Keratinocyte (primary cell): ENCODE results near the gene MYRIP. TPM values are rescaled to one million over a fixed set of nuclear protein-coding genes. Genes with fewer than 3 reads are reported as not detected.

ENCODE experiments used
- DNase-seq: peaks from one replicate; pipeline ENCODE4 v3.0.0-alpha.2; 2011; ENCODE audit warnings: low read depth, missing footprints, low spot score
- FAIRE-seq: peaks from 2 replicates; lab custom pipeline; 2011; peaks lifted over from hg19 to GRCh38; lab: Jason Lieb, UNC
- H2AFZ ChIP-seq: 2 replicates; pipeline ENCODE4 v1.6.0; 2012; ENCODE audit warnings: low read length, control low read depth, inconsistent platforms; ENCODE audit not compliant: control insufficient read depth
- H3K27ac ChIP-seq: 2 replicates; pipeline ENCODE4 v1.5.1; 2011; ENCODE audit warnings: low read length; ENCODE audit not compliant: control insufficient read depth, insufficient read depth
- H3K27me3 ChIP-seq: 3 replicates; pipeline ENCODE4 v1.6.0; 2011; ENCODE audit warnings: low read length; ENCODE audit not compliant: control insufficient read depth, insufficient read depth; ENCODE audit errors: extremely low read depth
- H3K36me3 ChIP-seq, 2 experiments: 2 replicates in 1 of 2; 3 replicates in 1 of 2; pipeline ENCODE4 v1.5.1; 2011; ENCODE audit warnings: low read length in 2 of 2, mild to moderate bottlenecking in 1 of 2; ENCODE audit not compliant: control insufficient read depth in 2 of 2, insufficient read depth in 2 of 2; ENCODE audit errors: extremely low read depth in 1 of 2
- H3K4me1 ChIP-seq: 3 replicates; pipeline ENCODE4 v1.5.1; 2011; ENCODE audit warnings: low read length; ENCODE audit not compliant: control insufficient read depth, insufficient read depth; ENCODE audit errors: extremely low read depth
- H3K4me2 ChIP-seq: 3 replicates; pipeline ENCODE4 v1.6.0; 2011; ENCODE audit warnings: low read depth, low read length; ENCODE audit not compliant: control insufficient read depth, insufficient read depth; ENCODE audit errors: extremely low read depth
- H3K4me3 ChIP-seq, 3 experiments: fragments of 200-600 bp in 1 of 3; sonication (generic) in 1 of 3; 2 replicates in 2 of 3; 3 replicates in 1 of 3; pipeline ENCODE4 v1.5.1; 2011 to 2016; ENCODE audit warnings: low read length in 3 of 3, mild to moderate bottlenecking in 3 of 3, control low read depth in 2 of 3, inconsistent platforms in 1 of 3, low read depth in 1 of 3, mixed read lengths in 1 of 3, mixed run types in 1 of 3, moderate library complexity in 1 of 3; ENCODE audit not compliant: control insufficient read depth in 2 of 3, insufficient read depth in 2 of 3; ENCODE audit errors: extremely low read depth in 1 of 3
- H3K79me2 ChIP-seq: 2 replicates; pipeline ENCODE4 v1.6.0; 2012; ENCODE audit warnings: low read length; ENCODE audit not compliant: control insufficient read depth, insufficient read depth
- H3K9ac ChIP-seq: 3 replicates; pipeline ENCODE4 v1.6.0; 2011; ENCODE audit warnings: low read length; ENCODE audit not compliant: control insufficient read depth, insufficient read depth; ENCODE audit errors: extremely low read depth
- H3K9me1 ChIP-seq: 3 replicates; pipeline ENCODE4 v1.6.0; 2011; ENCODE audit warnings: low read length; ENCODE audit not compliant: control insufficient read depth, insufficient read depth; ENCODE audit errors: extremely low read depth
- H3K9me3 ChIP-seq: 2 replicates; pipeline ENCODE4 v1.5.1; 2012; ENCODE audit warnings: low read depth, low read length; ENCODE audit not compliant: control insufficient read depth
- H4K20me1 ChIP-seq: 3 replicates; pipeline ENCODE4 v1.6.0; 2011; ENCODE audit warnings: low read length; ENCODE audit not compliant: control insufficient read depth, insufficient read depth; ENCODE audit errors: extremely low read depth
- EZH2 ChIP-seq: IDR thresholded peaks from one replicate; pipeline ENCODE4 v1.6.1; 2012; ENCODE audit warnings: inconsistent platforms, mild to moderate bottlenecking, low read length, moderate library complexity
- dilution Hi-C: fragments of 300-500 bp; cut with MboI; formaldehyde crosslinking; loops from one replicate; pipeline ENCODE4 v1.7.0; 2020; ENCODE audit warnings: low sequenced_read_pairs; ENCODE audit not compliant: extremely low pct_ligation_motif_present
- polyA plus RNA-seq, 5 experiments: library from polyadenylated mRNA; depleted of rRNA in 3 of 5; stranded (reverse) in 3 of 5; stranded (forward) in 1 of 5; unstranded in 1 of 5; fragments of >200 nt; gene quantifications; 1 replicate in 1 of 5; 2 replicates in 3 of 5; 3 replicates in 1 of 5; pipeline versions ENCODE4 v1.2.1 to v1.2.3, GENCODE V29; 2011 to 2012; ENCODE audit warnings: missing spikeins in 2 of 5, low read depth in 1 of 5, low replicate concordance in 1 of 5
- TF ChIP-seq, protein P1 (sequence below), 3 experiments: IDR thresholded peaks in 1 of 3; conservative IDR thresholded peaks in 1 of 3; optimal IDR thresholded peaks in 1 of 3; 2 replicates in 2 of 3; 3 replicates in 1 of 3; pipeline versions ENCODE3 to v1.5.1; 2011; ENCODE audit warnings: low read length in 3 of 3, mild to moderate bottlenecking in 3 of 3, moderate library complexity in 2 of 3, control low read depth in 1 of 3, inconsistent platforms in 1 of 3; ENCODE audit not compliant: insufficient read depth in 2 of 3; ENCODE audit errors: extremely low read depth in 1 of 3

MYRIP gene
- polyA plus RNA-seq, 1 donor (not counting 4 experiments of a cell fraction or from before 2014, with no cell fraction given): 0.01 TPM

DNA sequence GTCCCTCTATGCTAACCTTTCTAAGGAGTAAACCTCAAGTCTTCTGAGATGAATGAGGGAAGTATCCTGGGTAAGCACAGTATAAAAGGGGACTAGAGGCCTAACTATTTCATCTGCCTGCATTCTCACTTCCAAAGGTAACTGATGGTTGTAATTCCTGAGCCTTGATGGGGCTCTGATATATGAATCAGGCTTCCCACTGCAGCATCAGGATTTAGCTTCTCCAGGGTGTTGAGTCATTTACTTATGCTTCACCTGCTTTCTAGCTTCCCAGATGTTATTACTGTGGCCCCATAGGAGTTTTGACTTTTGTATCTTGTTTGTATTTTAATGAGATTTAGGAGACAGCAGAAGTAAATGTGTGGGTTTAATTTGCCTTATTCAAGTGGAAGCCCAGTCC, 292.8 kb downstream of the MYRIP start:
- no peaks in the 10 kb centered on the region for H3K36me3 ChIP-seq
- H2AFZ ChIP-seq: no peak overlapping the region
- no peaks in the 10 kb centered on the region for H3K9me1 ChIP-seq
- DNase-seq: no peak
- H3K4me3 ChIP-seq: no peak overlapping the region
- no peaks in the 10 kb centered on the region for H3K9me3 ChIP-seq
- H3K9ac ChIP-seq: no peak overlapping the region
- no peak for TF ChIP-seq EZH2
- TF ChIP-seq, protein P1, sequence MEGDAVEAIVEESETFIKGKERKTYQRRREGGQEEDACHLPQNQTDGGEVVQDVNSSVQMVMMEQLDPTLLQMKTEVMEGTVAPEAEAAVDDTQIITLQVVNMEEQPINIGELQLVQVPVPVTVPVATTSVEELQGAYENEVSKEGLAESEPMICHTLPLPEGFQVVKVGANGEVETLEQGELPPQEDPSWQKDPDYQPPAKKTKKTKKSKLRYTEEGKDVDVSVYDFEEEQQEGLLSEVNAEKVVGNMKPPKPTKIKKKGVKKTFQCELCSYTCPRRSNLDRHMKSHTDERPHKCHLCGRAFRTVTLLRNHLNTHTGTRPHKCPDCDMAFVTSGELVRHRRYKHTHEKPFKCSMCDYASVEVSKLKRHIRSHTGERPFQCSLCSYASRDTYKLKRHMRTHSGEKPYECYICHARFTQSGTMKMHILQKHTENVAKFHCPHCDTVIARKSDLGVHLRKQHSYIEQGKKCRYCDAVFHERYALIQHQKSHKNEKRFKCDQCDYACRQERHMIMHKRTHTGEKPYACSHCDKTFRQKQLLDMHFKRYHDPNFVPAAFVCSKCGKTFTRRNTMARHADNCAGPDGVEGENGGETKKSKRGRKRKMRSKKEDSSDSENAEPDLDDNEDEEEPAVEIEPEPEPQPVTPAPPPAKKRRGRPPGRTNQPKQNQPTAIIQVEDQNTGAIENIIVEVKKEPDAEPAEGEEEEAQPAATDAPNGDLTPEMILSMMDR (optimal IDR thresholded peaks at IDR 0.05 in 1 of 3, IDR thresholded peaks at IDR 0.05 in 1 of 3, conservative IDR thresholded peaks at IDR 0.05 in 1 of 3; ENCODE audit: extremely low read depth in 1 of 3, insufficient read depth in 2 of 3, low read length in 3 of 3): no peak
- H3K27me3 ChIP-seq: no peaks in the 10 kb centered on the region
- no peaks in the 10 kb centered on the region for H4K20me1 ChIP-seq
- peaks cover 22% of the 10 kb centered on the region for H3K4me1 ChIP-seq
- dilution Hi-C loops: no loop called here
- H3K4me2 ChIP-seq: no peak overlapping the region
- FAIRE-seq: peak; percentile 13
- H3K79me2 ChIP-seq: no peaks in the 10 kb centered on the region
- no peak overlapping the region for H3K27ac ChIP-seq

DNA sequence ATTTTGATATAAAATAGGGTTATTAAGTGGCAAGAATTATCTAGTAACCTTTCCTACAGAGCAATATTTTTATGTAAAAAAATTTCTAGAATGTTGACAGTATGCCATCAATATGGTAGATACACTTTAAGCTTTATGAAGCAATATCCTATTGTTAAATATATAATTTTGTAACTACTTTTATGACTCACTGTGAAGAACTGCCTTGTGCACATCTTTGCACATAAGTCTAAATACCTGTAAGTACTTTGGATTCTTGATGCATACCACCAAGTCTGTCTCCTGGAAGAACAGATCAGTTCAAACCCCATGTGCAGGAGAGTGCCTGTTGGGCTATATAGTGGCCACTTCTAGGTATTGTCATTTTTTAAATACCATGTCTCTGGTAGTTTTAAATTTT, 294.4 kb downstream of the MYRIP start:
- H4K20me1 ChIP-seq: no peaks in the 10 kb centered on the region
- H3K4me3 ChIP-seq: no peak overlapping the region
- no peak for TF ChIP-seq EZH2
- TF ChIP-seq, protein P1 (optimal IDR thresholded peaks at IDR 0.05 in 1 of 3, IDR thresholded peaks at IDR 0.05 in 1 of 3, conservative IDR thresholded peaks at IDR 0.05 in 1 of 3; ENCODE audit: extremely low read depth in 1 of 3, insufficient read depth in 2 of 3, low read length in 3 of 3): no peak
- no peak overlapping the region for H2AFZ ChIP-seq
- FAIRE-seq: no peak
- H3K9me1 ChIP-seq: no peaks in the 10 kb centered on the region
- no peak for DNase-seq
- no peaks in the 10 kb centered on the region for H3K36me3 ChIP-seq
- H3K27me3 ChIP-seq: no peaks in the 10 kb centered on the region
- H3K79me2 ChIP-seq: no peaks in the 10 kb centered on the region
- H3K27ac ChIP-seq: no peak overlapping the region
- no peak overlapping the region for H3K9ac ChIP-seq
- H3K9me3 ChIP-seq: no peaks in the 10 kb centered on the region
- dilution Hi-C loops: no loop called here
- H3K4me1 ChIP-seq: peaks cover 23% of the 10 kb centered on the region
- H3K4me2 ChIP-seq: no peak overlapping the region
